ENCODE results near the gene PDHA1. TPM values are rescaled to one million over a fixed set of nuclear protein-coding genes. Genes with fewer than 3 reads are reported as not detected.

The PDHA1 gene
- total and polyA plus RNA-seq, 12 donors: 50.7 to 329 (median 147) TPM

DNA sequence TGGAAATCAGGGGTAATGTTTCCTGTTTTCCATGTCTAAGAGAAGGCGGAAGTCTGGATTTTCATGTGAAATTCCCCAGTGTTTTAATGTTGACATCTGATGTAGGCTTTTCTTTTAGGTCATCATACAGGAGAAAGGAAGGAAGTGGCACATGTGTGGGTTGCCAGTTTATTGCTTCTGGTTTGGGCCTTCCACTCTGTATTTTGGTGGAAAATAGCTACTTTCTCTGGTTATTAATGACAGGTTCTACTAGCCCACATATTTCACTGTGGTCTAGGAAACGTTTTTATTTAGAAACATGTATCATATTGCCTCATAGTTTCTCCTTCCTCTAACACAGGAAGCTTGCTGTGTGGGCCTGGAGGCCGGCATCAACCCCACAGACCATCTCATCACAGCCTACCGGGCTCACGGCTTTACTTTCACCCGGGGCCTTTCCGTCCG lies 7.2 kb downstream of the PDHA1 start:
- no peak for DNase-seq
- peaks cover 0 to 14% of the 10 kb centered on the region in 2 donors for H3K36me3 ChIP-seq (replicated peaks in 1 of 2)
- H3K4me1 ChIP-seq (replicated peaks in 1 of 2): no peaks in the 10 kb centered on the region
- no peaks in the 10 kb centered on the region for H3K9me3 ChIP-seq (replicated peaks in 1 of 3)
- no peaks in the 10 kb centered on the region for H3K27me3 ChIP-seq
- no peak overlapping the region for H3K4me3 ChIP-seq
- H3K27ac ChIP-seq: no peak overlapping the region
- intact Hi-C loops (cut with DNase I): no loop called here
- TF ChIP-seq POLR2A (IDR thresholded peaks at IDR 0.05): no peak
- TF ChIP-seq, protein P1, sequence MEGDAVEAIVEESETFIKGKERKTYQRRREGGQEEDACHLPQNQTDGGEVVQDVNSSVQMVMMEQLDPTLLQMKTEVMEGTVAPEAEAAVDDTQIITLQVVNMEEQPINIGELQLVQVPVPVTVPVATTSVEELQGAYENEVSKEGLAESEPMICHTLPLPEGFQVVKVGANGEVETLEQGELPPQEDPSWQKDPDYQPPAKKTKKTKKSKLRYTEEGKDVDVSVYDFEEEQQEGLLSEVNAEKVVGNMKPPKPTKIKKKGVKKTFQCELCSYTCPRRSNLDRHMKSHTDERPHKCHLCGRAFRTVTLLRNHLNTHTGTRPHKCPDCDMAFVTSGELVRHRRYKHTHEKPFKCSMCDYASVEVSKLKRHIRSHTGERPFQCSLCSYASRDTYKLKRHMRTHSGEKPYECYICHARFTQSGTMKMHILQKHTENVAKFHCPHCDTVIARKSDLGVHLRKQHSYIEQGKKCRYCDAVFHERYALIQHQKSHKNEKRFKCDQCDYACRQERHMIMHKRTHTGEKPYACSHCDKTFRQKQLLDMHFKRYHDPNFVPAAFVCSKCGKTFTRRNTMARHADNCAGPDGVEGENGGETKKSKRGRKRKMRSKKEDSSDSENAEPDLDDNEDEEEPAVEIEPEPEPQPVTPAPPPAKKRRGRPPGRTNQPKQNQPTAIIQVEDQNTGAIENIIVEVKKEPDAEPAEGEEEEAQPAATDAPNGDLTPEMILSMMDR (IDR thresholded peaks at IDR 0.05): no peak
- 71 to 92% (median 72%) methylated on average over 8 of the region's 8 CpGs for WGBS, 4 donors

DNA sequence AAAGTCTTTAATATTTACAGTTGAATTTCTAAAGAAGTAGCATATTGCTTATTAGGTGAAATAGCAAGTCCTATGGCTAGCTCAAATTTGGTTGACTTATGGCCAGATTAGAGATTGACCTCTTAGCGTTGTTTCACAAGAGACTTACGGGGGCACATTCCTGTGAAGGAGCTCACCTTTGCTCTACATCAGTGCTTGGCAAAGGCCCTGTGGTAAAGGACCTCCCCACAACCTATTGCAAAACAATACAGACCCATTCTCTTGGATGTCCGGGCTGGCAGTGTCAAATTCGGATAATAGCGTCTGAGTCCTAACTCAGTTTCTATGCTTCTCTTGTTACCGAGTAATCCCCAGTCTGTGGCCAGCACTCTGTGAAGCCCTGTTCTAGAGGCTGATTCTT lies 10.9 kb downstream of the PDHA1 start:
- Histone ChIP-seq H3K36me3 (replicated peaks in 1 of 2) (peaks cover 0 to 48% of the 10 kb centered on the region in 2 donors), H3K4me3 (no peak overlapping the region), H3K27ac (no peak overlapping the region), H3K27me3 (no peaks in the 10 kb centered on the region), H3K9me3 (replicated peaks in 1 of 3) (no peaks in the 10 kb centered on the region), H3K4me1 (replicated peaks in 1 of 2) (no peaks in the 10 kb centered on the region)
- 87 to 100% (median 88%) methylated on average over 5 to 6 of the region's 6 CpGs for WGBS, 4 donors
- DNase-seq: no peak
- TF ChIP-seq, protein P1 (IDR thresholded peaks at IDR 0.05): no peak
- TF ChIP-seq POLR2A (IDR thresholded peaks at IDR 0.05): no peak
- intact Hi-C loops (cut with DNase I): no loop called here

DNA sequence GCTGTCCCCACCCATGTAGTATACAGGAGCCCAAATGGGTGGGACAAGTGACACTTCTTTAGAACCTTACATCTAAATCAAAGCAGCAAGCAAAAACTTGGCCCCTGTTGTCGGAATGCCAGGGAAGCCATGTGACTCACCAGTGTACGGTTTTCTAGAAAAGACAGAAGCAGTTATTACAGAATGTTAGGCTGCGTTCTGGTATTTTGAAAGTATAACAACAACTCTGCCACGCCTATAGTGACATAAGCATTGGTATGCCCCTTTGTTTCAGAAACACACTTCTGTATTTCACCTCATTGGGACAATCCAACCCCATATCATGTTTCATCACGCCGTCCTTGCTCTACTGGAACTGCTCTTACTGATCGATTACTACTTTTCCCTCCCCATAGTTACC lies 14.8 kb downstream of the PDHA1 start:
- intact Hi-C loops (cut with DNase I): no loop called here
- no peak for DNase-seq
- Histone ChIP-seq H3K4me1 (replicated peaks in 1 of 2) (no peaks in the 10 kb centered on the region), H3K27me3 (no peaks in the 10 kb centered on the region), H3K4me3 (no peak overlapping the region), H3K36me3 (replicated peaks in 1 of 2) (peaks cover 0 to 64% of the 10 kb centered on the region in 2 donors), H3K27ac (no peak overlapping the region), H3K9me3 (replicated peaks in 1 of 3) (no peaks in the 10 kb centered on the region)
- 78 to 90% (median 84%) methylated on average over 7 of the region's 7 CpGs for WGBS, 4 donors
- TF ChIP-seq POLR2A (IDR thresholded peaks at IDR 0.05): no peak

DNA sequence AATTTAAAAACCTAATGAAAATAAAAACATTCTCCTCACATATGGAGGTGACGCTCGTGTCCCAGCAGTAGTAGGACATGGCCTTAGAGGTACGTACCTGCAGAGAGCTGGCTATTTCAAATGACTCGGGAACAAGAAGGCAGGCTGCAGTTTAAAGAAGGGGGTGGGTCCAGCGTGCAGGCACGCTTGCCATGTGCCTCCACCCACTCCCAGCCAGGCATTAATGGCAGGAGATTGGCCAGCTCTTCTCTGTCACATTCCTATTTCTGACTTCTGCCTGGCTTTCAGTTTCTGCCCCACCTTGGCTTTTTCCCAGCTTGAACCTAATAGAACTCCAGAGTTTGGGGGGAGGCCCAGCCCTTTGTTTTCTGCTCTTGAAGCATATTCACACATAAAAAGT lies 17.2 kb downstream of the PDHA1 start:
- Histone ChIP-seq H3K27ac (no peak overlapping the region), H3K36me3 (replicated peaks in 1 of 2) (peaks cover 0 to 57% of the 10 kb centered on the region in 2 donors), H3K4me1 (replicated peaks in 1 of 2) (no peaks in the 10 kb centered on the region), H3K27me3 (no peaks in the 10 kb centered on the region), H3K9me3 (replicated peaks in 1 of 3) (no peaks in the 10 kb centered on the region), H3K4me3 (no peak overlapping the region)
- intact Hi-C loops (cut with DNase I): no loop called here
- DNase-seq: no peak
- TF ChIP-seq, protein P1 (IDR thresholded peaks at IDR 0.05): no peak
- TF ChIP-seq POLR2A (IDR thresholded peaks at IDR 0.05): no peak
- WGBS, 4 donors: 75 to 87% (median 82%) methylated on average over 2 to 6 of the region's 6 CpGs

DNA sequence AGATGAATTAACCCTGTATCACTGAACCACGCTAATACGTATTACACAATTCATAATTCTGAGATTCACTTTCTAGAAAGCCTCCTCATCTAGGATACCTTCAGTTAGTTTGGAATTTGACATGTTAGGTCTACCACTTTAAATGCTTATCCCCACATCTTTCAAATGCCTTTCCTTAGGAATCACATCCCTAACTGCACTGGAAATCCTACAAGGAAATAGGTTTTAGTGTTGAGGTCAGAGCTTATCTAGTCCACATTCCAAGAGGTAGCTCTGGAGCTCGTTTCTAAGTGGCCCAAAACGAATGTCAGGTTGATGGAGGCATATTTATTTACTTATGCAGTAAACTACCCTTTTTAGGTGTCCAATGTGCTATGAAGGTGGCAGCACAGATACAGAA lies 18.0 kb downstream of the PDHA1 start:
- no peak for DNase-seq
- WGBS, 4 donors: 65 to 77% (median 69%) methylated on average over 4 of the region's 4 CpGs
- intact Hi-C loops (cut with DNase I): no loop called here
- H3K4me1 ChIP-seq (replicated peaks in 1 of 2): no peaks in the 10 kb centered on the region
- TF ChIP-seq POLR2A (IDR thresholded peaks at IDR 0.05): no peak
- TF ChIP-seq, protein P1 (IDR thresholded peaks at IDR 0.05): no peak
- H3K27ac ChIP-seq: no peak overlapping the region
- no peaks in the 10 kb centered on the region for H3K27me3 ChIP-seq
- H3K9me3 ChIP-seq (replicated peaks in 1 of 3): no peaks in the 10 kb centered on the region
- peaks cover 0 to 50% of the 10 kb centered on the region in 2 donors for H3K36me3 ChIP-seq (replicated peaks in 1 of 2)
- no peak overlapping the region for H3K4me3 ChIP-seq

Measured in adrenal gland (tissue), 12 donors.